Measurements from ENCODE around the gene RPL9.

DNA sequence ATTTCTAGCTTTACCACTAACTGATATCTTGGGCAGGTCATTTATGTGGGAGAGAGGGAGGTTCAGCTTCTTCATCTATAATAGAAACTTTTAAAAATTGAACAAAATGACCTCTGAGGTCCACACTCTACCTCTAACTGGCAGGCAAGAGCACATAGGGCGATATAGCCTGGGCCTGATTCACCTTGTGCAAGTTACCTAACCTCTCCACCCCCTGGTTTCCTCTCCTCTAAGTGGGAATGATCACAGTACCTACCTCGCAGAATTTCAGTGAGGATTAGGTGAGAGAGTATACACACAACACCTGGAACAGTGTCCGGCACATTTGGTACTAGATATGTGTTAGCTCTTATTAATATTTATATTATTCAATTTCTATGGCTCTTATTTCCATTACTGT, 36.5 kb downstream of the RPL9 start:
- TF ChIP-seq CHD1 (IDR thresholded peaks at IDR 0.05; ENCODE audit: low read depth, low read length) (no peak), FOS (IDR thresholded peaks at IDR 0.05; ENCODE audit: low read depth, low read length) (no peak), CTCF (conservative IDR thresholded peaks at IDR 0.05; ENCODE audit: low read depth, low read length) (no peak), SMC3 (IDR thresholded peaks at IDR 0.05; ENCODE audit: low read depth, low read length) (no peak), MAFK (IDR thresholded peaks at IDR 0.05; ENCODE audit: low read depth, low read length) (no peak), CEBPB (IDR thresholded peaks at IDR 0.05; ENCODE audit: low read depth, low read length) (no peak)
- TF ChIP-seq, protein P1, sequence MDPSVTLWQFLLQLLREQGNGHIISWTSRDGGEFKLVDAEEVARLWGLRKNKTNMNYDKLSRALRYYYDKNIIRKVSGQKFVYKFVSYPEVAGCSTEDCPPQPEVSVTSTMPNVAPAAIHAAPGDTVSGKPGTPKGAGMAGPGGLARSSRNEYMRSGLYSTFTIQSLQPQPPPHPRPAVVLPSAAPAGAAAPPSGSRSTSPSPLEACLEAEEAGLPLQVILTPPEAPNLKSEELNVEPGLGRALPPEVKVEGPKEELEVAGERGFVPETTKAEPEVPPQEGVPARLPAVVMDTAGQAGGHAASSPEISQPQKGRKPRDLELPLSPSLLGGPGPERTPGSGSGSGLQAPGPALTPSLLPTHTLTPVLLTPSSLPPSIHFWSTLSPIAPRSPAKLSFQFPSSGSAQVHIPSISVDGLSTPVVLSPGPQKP (IDR thresholded peaks at IDR 0.05; ENCODE audit: borderline replicate concordance, low read depth, low read length), result no peak
